ENCODE data around the gene FSTL3.
A peak's percentile ranks its signal among the peaks of the same experiment; 100 is the strongest.

FSTL3 gene

GRCh38 chr19:679418-680286 is 3.5 kb downstream of the FSTL3 start:
- H3K9me3 ChIP-seq (ENCODE audit: control insufficient read depth in 1 of 2, low read length in 2 of 2): no peaks in the 10 kb centered on the region
- peaks cover 0 to 6% of the 10 kb centered on the region in 2 donors for H3K36me3 ChIP-seq (ENCODE audit: control insufficient read depth in 1 of 2, insufficient read depth in 2 of 2, low read length in 2 of 2)
- H3K27ac ChIP-seq (ENCODE audit: low read length): peak overlapping the region; percentile 60
- peaks cover 0 to 27% of the 10 kb centered on the region in 2 donors for H3K4me1 ChIP-seq (ENCODE audit: control insufficient read depth in 1 of 2, insufficient read depth in 2 of 2, low read length in 2 of 2)
- peak overlapping the region; percentile 37 to 61 for H3K4me3 ChIP-seq (ENCODE audit: low read depth in 1 of 2, low read length in 2 of 2)
- H3K27me3 ChIP-seq (ENCODE audit: low read depth, low read length): no peaks in the 10 kb centered on the region

DNA sequence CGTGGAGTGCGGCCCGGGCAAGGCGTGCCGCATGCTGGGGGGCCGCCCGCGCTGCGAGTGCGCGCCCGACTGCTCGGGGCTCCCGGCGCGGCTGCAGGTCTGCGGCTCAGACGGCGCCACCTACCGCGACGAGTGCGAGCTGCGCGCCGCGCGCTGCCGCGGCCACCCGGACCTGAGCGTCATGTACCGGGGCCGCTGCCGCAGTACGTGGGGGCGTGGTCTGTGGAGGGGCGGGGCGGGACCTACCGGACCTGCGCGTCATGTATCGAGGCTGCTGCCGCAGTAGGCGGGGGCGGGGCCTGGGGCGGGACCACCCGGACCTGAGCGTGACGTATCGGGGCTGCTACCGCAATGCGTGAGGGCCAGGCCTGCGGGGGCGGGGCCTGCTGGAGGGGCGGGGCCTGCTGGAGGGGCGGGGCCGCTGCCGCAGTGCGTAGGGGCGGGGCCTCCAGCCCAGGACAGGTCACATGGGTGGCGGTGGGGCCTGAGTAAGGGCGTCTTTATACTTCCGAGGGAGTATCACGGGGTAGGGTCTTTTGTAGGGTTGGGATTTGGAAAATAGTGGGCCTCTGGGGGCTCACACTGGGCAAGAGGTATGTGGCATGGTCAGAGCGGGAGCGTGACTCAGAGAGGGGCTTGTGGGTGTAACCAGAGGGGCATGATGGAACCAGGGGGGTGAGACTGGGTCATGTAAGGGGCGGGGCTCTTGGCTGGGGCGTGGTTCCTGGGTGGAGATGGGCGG is 4.3 kb downstream of the FSTL3 start:
- peaks cover 0 to 6% of the 10 kb centered on the region in 2 donors for H3K36me3 ChIP-seq (ENCODE audit: control insufficient read depth in 1 of 2, insufficient read depth in 2 of 2, low read length in 2 of 2)
- H3K9me3 ChIP-seq (ENCODE audit: control insufficient read depth in 1 of 2, low read length in 2 of 2): no peaks in the 10 kb centered on the region
- peak overlapping the region; percentile 26 to 61 for H3K4me3 ChIP-seq (ENCODE audit: low read depth in 1 of 2, low read length in 2 of 2)
- H3K27ac ChIP-seq (ENCODE audit: low read length): peak overlapping the region; percentile 83
- H3K4me1 ChIP-seq (ENCODE audit: control insufficient read depth in 1 of 2, insufficient read depth in 2 of 2, low read length in 2 of 2): peaks cover 0 to 21% of the 10 kb centered on the region in 2 donors
- H3K27me3 ChIP-seq (ENCODE audit: low read depth, low read length): no peaks in the 10 kb centered on the region

GRCh38 chr19:681029-682019 is 5.1 kb downstream of the FSTL3 start:
- Histone ChIP-seq H3K27ac (ENCODE audit: low read length) (peak overlapping the region; percentile 83), H3K9me3 (ENCODE audit: control insufficient read depth in 1 of 2, low read length in 2 of 2) (no peaks in the 10 kb centered on the region), H3K4me1 (ENCODE audit: control insufficient read depth in 1 of 2, insufficient read depth in 2 of 2, low read length in 2 of 2) (peaks cover 0 to 16% of the 10 kb centered on the region in 2 donors), H3K27me3 (ENCODE audit: low read depth, low read length) (no peaks in the 10 kb centered on the region), H3K4me3 (ENCODE audit: low read depth in 1 of 2, low read length in 2 of 2) (peak overlapping the region in 1 of 2 donors; percentile 50), H3K36me3 (ENCODE audit: control insufficient read depth in 1 of 2, insufficient read depth in 2 of 2, low read length in 2 of 2) (peaks cover 0 to 6% of the 10 kb centered on the region in 2 donors)

GRCh38 chr19:682678-683320 is 6.6 kb downstream of the FSTL3 start:
- Histone ChIP-seq H3K27ac (ENCODE audit: low read length) (no peak overlapping the region), H3K9me3 (ENCODE audit: control insufficient read depth in 1 of 2, low read length in 2 of 2) (no peaks in the 10 kb centered on the region), H3K36me3 (ENCODE audit: control insufficient read depth in 1 of 2, insufficient read depth in 2 of 2, low read length in 2 of 2) (peaks cover 0 to 6% of the 10 kb centered on the region in 2 donors), H3K4me3 (ENCODE audit: low read depth in 1 of 2, low read length in 2 of 2) (no peak overlapping the region), H3K4me1 (ENCODE audit: control insufficient read depth in 1 of 2, insufficient read depth in 2 of 2, low read length in 2 of 2) (peaks cover 0 to 13% of the 10 kb centered on the region in 2 donors), H3K27me3 (ENCODE audit: low read depth, low read length) (no peaks in the 10 kb centered on the region)

- H3K4me1 ChIP-seq (ENCODE audit: control insufficient read depth in 1 of 2, insufficient read depth in 2 of 2, low read length in 2 of 2): no peaks in the 10 kb centered on the region
- H3K9me3 ChIP-seq (ENCODE audit: control insufficient read depth in 1 of 2, low read length in 2 of 2): no peaks in the 10 kb centered on the region
- H3K4me3 ChIP-seq (ENCODE audit: low read depth in 1 of 2, low read length in 2 of 2): no peak overlapping the region
- no peak overlapping the region for H3K27ac ChIP-seq (ENCODE audit: low read length)
- peaks cover 0 to 6% of the 10 kb centered on the region in 2 donors for H3K36me3 ChIP-seq (ENCODE audit: control insufficient read depth in 1 of 2, insufficient read depth in 2 of 2, low read length in 2 of 2)
- no peaks in the 10 kb centered on the region for H3K27me3 ChIP-seq (ENCODE audit: low read depth, low read length)
These were observed 9.3 kb downstream of the FSTL3 start for GRCh38 chr19:685454-685931.

DNA sequence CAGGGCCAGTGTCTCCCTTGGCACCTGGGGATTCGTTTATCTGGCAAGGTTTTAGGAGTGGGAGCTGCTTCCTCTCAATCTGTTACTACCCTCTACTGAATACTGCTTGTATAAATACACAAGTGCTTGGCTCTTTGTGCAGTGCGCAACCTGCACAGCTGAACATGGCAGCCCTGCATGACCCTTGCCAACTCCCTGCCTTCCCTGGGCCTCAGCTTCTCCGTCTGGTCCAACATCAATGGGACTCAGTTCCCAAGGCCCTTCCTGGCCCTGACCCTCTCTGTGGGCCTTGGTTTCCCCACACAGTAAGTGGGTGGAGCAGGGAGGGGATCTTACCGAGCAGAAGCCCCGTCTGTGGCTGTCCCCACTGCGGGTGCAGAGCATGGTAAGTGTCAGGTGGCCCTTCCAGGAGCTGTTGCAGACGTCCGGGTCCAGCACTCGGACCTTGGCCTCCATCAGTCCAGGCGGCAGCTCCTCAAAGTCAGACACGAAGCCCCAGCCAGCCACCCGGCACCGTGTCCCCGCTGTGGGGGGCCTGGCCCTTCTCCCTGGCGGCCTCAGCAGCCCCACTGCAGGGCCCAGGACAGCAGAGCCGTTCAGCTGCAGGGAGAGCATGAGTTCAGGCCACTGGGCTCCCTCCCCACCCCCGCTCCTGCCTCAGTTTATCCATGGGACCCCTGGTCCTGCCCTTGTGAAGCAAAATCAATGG is 10.6 kb downstream of the FSTL3 start:
- H3K27ac ChIP-seq (ENCODE audit: low read length): no peak overlapping the region
- H3K27me3 ChIP-seq (ENCODE audit: low read depth, low read length): no peaks in the 10 kb centered on the region
- H3K9me3 ChIP-seq (ENCODE audit: control insufficient read depth in 1 of 2, low read length in 2 of 2): no peaks in the 10 kb centered on the region
- no peaks in the 10 kb centered on the region for H3K4me1 ChIP-seq (ENCODE audit: control insufficient read depth in 1 of 2, insufficient read depth in 2 of 2, low read length in 2 of 2)
- H3K4me3 ChIP-seq (ENCODE audit: low read depth in 1 of 2, low read length in 2 of 2): no peak overlapping the region
- peaks cover 0 to 4% of the 10 kb centered on the region in 2 donors for H3K36me3 ChIP-seq (ENCODE audit: control insufficient read depth in 1 of 2, insufficient read depth in 2 of 2, low read length in 2 of 2)

- Histone ChIP-seq H3K4me3 (ENCODE audit: low read depth in 1 of 2, low read length in 2 of 2) (no peak overlapping the region), H3K27ac (ENCODE audit: low read length) (no peak overlapping the region), H3K36me3 (ENCODE audit: control insufficient read depth in 1 of 2, insufficient read depth in 2 of 2, low read length in 2 of 2) (no peaks in the 10 kb centered on the region), H3K9me3 (ENCODE audit: control insufficient read depth in 1 of 2, low read length in 2 of 2) (no peaks in the 10 kb centered on the region), H3K27me3 (ENCODE audit: low read depth, low read length) (no peaks in the 10 kb centered on the region), H3K4me1 (ENCODE audit: control insufficient read depth in 1 of 2, insufficient read depth in 2 of 2, low read length in 2 of 2) (no peaks in the 10 kb centered on the region)
These were observed 11.5 kb downstream of the FSTL3 start for GRCh38 chr19:687569-688166.

GRCh38 chr19:688214-688613 is 12.0 kb downstream of the FSTL3 start:
- Histone ChIP-seq H3K36me3 (ENCODE audit: control insufficient read depth in 1 of 2, insufficient read depth in 2 of 2, low read length in 2 of 2) (no peaks in the 10 kb centered on the region), H3K27ac (ENCODE audit: low read length) (no peak overlapping the region), H3K4me1 (ENCODE audit: control insufficient read depth in 1 of 2, insufficient read depth in 2 of 2, low read length in 2 of 2) (no peaks in the 10 kb centered on the region), H3K4me3 (ENCODE audit: low read depth in 1 of 2, low read length in 2 of 2) (no peak overlapping the region), H3K27me3 (ENCODE audit: low read depth, low read length) (no peaks in the 10 kb centered on the region), H3K9me3 (ENCODE audit: control insufficient read depth in 1 of 2, low read length in 2 of 2) (no peaks in the 10 kb centered on the region)

- no peaks in the 10 kb centered on the region for H3K4me1 ChIP-seq (ENCODE audit: control insufficient read depth in 1 of 2, insufficient read depth in 2 of 2, low read length in 2 of 2)
- H3K9me3 ChIP-seq (ENCODE audit: control insufficient read depth in 1 of 2, low read length in 2 of 2): no peaks in the 10 kb centered on the region
- H3K27me3 ChIP-seq (ENCODE audit: low read depth, low read length): no peaks in the 10 kb centered on the region
- no peak overlapping the region for H3K4me3 ChIP-seq (ENCODE audit: low read depth in 1 of 2, low read length in 2 of 2)
- H3K27ac ChIP-seq (ENCODE audit: low read length): no peak overlapping the region
- no peaks in the 10 kb centered on the region for H3K36me3 ChIP-seq (ENCODE audit: control insufficient read depth in 1 of 2, insufficient read depth in 2 of 2, low read length in 2 of 2)
These were observed 12.8 kb downstream of the FSTL3 start for GRCh38 chr19:688992-689391.

- Histone ChIP-seq H3K27me3 (ENCODE audit: low read depth, low read length) (no peaks in the 10 kb centered on the region), H3K4me1 (ENCODE audit: control insufficient read depth in 1 of 2, insufficient read depth in 2 of 2, low read length in 2 of 2) (no peaks in the 10 kb centered on the region), H3K27ac (ENCODE audit: low read length) (no peak overlapping the region), H3K9me3 (ENCODE audit: control insufficient read depth in 1 of 2, low read length in 2 of 2) (no peaks in the 10 kb centered on the region), H3K36me3 (ENCODE audit: control insufficient read depth in 1 of 2, insufficient read depth in 2 of 2, low read length in 2 of 2) (no peaks in the 10 kb centered on the region), H3K4me3 (ENCODE audit: low read depth in 1 of 2, low read length in 2 of 2) (no peak overlapping the region)
These were observed 14.0 kb downstream of the FSTL3 start for GRCh38 chr19:690203-690602.

All from muscle layer of duodenum (tissue), 2 donors.